WTC11 (cell line): ENCODE measurements around the gene FHOD1. TPM values are rescaled to one million over a fixed set of nuclear protein-coding genes. Genes with fewer than 3 reads are reported as not detected.

Experiments
- ATAC-seq: fragments of 200-7000 bp; cut with Tn5 transposase; 2 replicates; pipeline ENCODE4 v1.10.0; 2021; ENCODE audit warnings: mild to moderate bottlenecking, moderate library complexity
- CTCF ChIA-PET: fragments of 300-600 bp; sonication (Branson Sonifier 250); formaldehyde crosslinking; loops from one replicate; lab custom pipeline; 2021; ENCODE audit warnings: antibody characterized with exemption; lab: Charles Lee
- POLR2A ChIA-PET: fragments of 350-600 bp; sonication (Branson Sonifier 250); formaldehyde crosslinking; loops from one replicate; lab custom pipeline; 2021; ENCODE audit warnings: antibody characterized with exemption; lab: Charles Lee
- DNase-seq: peaks from one replicate; pipeline ENCODE4 v3.0.0; 2021; ENCODE audit warnings: low spot score
- H3K27ac Mint-ChIP-seq: 2 replicates; pipeline ENCODE4 v1.8.0; 2021; ENCODE audit warnings: mixed read lengths
- H3K27me3 Mint-ChIP-seq: 2 replicates; pipeline ENCODE4 v1.8.0; 2021; ENCODE audit warnings: low read depth, mild to moderate bottlenecking, moderate library complexity, mixed read lengths
- H3K36me3 Mint-ChIP-seq: 2 replicates; pipeline ENCODE4 v1.8.0; 2021; ENCODE audit warnings: mixed read lengths
- H3K4me1 Mint-ChIP-seq: 2 replicates; pipeline ENCODE4 v1.8.0; 2022; ENCODE audit warnings: mixed read lengths
- H3K4me3 Mint-ChIP-seq: 2 replicates; pipeline ENCODE4 v1.8.0; 2021; ENCODE audit warnings: mild to moderate bottlenecking, moderate library complexity, mixed read lengths
- H3K9me3 Mint-ChIP-seq: 2 replicates; pipeline ENCODE4 v1.8.0; 2021; ENCODE audit warnings: mixed read lengths
- ATF1 ChIP-seq: sonication (generic); formaldehyde crosslinking; IDR thresholded peaks from 2 replicates; pipeline ENCODE4 v1.8.1; 2023; ENCODE audit warnings: mild to moderate bottlenecking, moderate library complexity, missing genetic modification reagents
- ETV6 ChIP-seq: sonication (generic); formaldehyde crosslinking; IDR thresholded peaks from 2 replicates; pipeline ENCODE4 v1.8.1; 2022; ENCODE audit warnings: mild to moderate bottlenecking, missing genetic modification reagents
- FOXJ3 ChIP-seq: sonication (generic); formaldehyde crosslinking; IDR thresholded peaks from 2 replicates; pipeline ENCODE4 v1.9.0; 2021; ENCODE audit warnings: missing genetic modification reagents, mild to moderate bottlenecking, borderline replicate concordance
- FOXP1 ChIP-seq: sonication (generic); formaldehyde crosslinking; IDR thresholded peaks from 2 replicates; pipeline ENCODE4 v1.8.0; 2022; ENCODE audit warnings: missing genetic modification reagents, mild to moderate bottlenecking, moderate library complexity, borderline replicate concordance
- RORB ChIP-seq: fragments of 250-450 bp; sonication (Bioruptor Pico); IDR thresholded peaks from 2 replicates; pipeline ENCODE4 v1.9.0; 2021; ENCODE audit warnings: mild to moderate bottlenecking
- SOX15 ChIP-seq: fragments of 250-450 bp; sonication (Bioruptor Pico); IDR thresholded peaks from 2 replicates; pipeline ENCODE4 v1.9.0; 2021; ENCODE audit warnings: mild to moderate bottlenecking
- TEAD4 ChIP-seq: sonication (generic); formaldehyde crosslinking; IDR thresholded peaks from 2 replicates; pipeline ENCODE4 v1.8.0; 2022; ENCODE audit warnings: mild to moderate bottlenecking, missing genetic modification reagents
- total RNA-seq: library from RNA; stranded (reverse); gene quantifications from 3 replicates; pipeline ENCODE4 v1.2.3, GENCODE V29; 2021
- TF ChIP-seq, protein P1 (sequence below): sonication (generic); formaldehyde crosslinking; IDR thresholded peaks from 2 replicates; pipeline ENCODE4 v1.8.1; 2023; ENCODE audit warnings: mild to moderate bottlenecking, missing genetic modification reagents, borderline replicate concordance
- TF ChIP-seq, protein P2 (sequence below): sonication (generic); formaldehyde crosslinking; IDR thresholded peaks from 2 replicates; pipeline ENCODE4 v1.8.0; 2022; ENCODE audit warnings: missing genetic modification reagents
- TF ChIP-seq, protein P3 (sequence below): fragments of 250-450 bp; sonication (Bioruptor Pico); IDR thresholded peaks from 2 replicates; pipeline ENCODE4 v1.9.0; 2021; ENCODE audit warnings: mild to moderate bottlenecking, borderline replicate concordance
- TF ChIP-seq, protein P4 (sequence below): sonication (generic); formaldehyde crosslinking; IDR thresholded peaks from 2 replicates; pipeline ENCODE4 v1.8.0; 2022; ENCODE audit warnings: mild to moderate bottlenecking, missing genetic modification reagents
- TF ChIP-seq, protein P5 (sequence below): fragments of 250-450 bp; sonication (Bioruptor Pico); conservative IDR thresholded peaks from 2 replicates; pipeline ENCODE4 v1.9.0; 2021; ENCODE audit warnings: mild to moderate bottlenecking
- TF ChIP-seq, protein P6 (sequence below): sonication (generic); formaldehyde crosslinking; IDR thresholded peaks from 2 replicates; pipeline ENCODE4 v1.8.1; 2023; ENCODE audit warnings: mild to moderate bottlenecking, missing genetic modification reagents, moderate library complexity

The FHOD1 gene
- total RNA-seq, 1 experiment from 2014 or later = 81.3 TPM

DNA sequence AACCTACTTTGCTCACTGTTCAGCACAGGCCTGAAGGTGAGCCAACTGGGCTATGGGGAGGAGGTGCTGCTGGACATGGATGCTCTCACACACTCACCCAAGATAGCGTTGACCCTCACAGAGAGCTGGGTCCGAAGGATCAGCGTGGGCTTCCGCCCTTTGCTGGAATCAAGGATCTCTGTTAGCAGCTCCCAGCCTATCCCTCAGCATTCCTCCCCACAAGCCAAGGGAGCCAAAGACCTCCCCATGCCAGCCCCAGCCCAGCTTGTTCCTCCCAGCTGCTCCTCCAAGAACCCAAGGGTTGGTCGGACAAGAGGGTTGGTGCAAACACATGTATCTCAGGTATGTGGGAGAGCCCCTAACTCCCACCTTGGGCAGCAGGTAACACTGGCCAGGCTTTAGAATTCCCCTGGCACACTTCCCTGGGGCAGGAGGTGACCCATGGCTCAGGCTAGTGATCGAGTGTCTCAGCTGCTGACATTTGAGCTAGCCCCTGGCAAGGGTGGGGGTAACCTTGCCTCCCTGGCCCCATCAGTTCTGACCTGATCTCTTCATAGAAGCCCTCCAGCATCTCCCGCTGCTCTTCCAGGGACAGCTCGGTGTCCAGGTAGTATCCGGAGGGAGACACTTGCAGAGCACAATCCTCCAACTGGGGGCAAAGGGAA lies 8.3 kb downstream of the FHOD1 start:
- no peaks in the 10 kb centered on the region for H3K27me3 Mint-ChIP-seq
- ATAC-seq (no peak), DNase-seq (no peak)
- peaks cover 24% of the 10 kb centered on the region for H3K36me3 Mint-ChIP-seq
- H3K4me1 Mint-ChIP-seq = peaks cover 22% of the 10 kb centered on the region
- no peak overlapping the region for H3K27ac Mint-ChIP-seq
- no peaks in the 10 kb centered on the region for H3K9me3 Mint-ChIP-seq
- CTCF ChIA-PET = interaction anchor here (1.0 to 1.6 kb wide), 3 partner anchors 8 to 87 kb away, joined by 4 to 10 read pairs (median 4); no protein-coding TSS in a partner anchor
- no peak overlapping the region for H3K4me3 Mint-ChIP-seq
- TF ChIP-seq, protein P1, sequence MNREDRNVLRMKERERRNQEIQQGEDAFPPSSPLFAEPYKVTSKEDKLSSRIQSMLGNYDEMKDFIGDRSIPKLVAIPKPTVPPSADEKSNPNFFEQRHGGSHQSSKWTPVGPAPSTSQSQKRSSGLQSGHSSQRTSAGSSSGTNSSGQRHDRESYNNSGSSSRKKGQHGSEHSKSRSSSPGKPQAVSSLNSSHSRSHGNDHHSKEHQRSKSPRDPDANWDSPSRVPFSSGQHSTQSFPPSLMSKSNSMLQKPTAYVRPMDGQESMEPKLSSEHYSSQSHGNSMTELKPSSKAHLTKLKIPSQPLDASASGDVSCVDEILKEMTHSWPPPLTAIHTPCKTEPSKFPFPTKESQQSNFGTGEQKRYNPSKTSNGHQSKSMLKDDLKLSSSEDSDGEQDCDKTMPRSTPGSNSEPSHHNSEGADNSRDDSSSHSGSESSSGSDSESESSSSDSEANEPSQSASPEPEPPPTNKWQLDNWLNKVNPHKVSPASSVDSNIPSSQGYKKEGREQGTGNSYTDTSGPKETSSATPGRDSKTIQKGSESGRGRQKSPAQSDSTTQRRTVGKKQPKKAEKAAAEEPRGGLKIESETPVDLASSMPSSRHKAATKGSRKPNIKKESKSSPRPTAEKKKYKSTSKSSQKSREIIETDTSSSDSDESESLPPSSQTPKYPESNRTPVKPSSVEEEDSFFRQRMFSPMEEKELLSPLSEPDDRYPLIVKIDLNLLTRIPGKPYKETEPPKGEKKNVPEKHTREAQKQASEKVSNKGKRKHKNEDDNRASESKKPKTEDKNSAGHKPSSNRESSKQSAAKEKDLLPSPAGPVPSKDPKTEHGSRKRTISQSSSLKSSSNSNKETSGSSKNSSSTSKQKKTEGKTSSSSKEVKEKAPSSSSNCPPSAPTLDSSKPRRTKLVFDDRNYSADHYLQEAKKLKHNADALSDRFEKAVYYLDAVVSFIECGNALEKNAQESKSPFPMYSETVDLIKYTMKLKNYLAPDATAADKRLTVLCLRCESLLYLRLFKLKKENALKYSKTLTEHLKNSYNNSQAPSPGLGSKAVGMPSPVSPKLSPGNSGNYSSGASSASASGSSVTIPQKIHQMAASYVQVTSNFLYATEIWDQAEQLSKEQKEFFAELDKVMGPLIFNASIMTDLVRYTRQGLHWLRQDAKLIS (CRISPR knock-in tag) = no peak
- TF ChIP-seq, protein P2, sequence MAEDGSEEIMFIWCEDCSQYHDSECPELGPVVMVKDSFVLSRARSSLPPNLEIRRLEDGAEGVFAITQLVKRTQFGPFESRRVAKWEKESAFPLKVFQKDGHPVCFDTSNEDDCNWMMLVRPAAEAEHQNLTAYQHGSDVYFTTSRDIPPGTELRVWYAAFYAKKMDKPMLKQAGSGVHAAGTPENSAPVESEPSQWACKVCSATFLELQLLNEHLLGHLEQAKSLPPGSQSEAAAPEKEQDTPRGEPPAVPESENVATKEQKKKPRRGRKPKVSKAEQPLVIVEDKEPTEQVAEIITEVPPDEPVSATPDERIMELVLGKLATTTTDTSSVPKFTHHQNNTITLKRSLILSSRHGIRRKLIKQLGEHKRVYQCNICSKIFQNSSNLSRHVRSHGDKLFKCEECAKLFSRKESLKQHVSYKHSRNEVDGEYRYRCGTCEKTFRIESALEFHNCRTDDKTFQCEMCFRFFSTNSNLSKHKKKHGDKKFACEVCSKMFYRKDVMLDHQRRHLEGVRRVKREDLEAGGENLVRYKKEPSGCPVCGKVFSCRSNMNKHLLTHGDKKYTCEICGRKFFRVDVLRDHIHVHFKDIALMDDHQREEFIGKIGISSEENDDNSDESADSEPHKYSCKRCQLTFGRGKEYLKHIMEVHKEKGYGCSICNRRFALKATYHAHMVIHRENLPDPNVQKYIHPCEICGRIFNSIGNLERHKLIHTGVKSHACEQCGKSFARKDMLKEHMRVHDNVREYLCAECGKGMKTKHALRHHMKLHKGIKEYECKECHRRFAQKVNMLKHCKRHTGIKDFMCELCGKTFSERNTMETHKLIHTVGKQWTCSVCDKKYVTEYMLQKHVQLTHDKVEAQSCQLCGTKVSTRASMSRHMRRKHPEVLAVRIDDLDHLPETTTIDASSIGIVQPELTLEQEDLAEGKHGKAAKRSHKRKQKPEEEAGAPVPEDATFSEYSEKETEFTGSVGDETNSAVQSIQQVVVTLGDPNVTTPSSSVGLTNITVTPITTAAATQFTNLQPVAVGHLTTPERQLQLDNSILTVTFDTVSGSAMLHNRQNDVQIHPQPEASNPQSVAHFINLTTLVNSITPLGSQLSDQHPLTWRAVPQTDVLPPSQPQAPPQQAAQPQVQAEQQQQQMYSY (CRISPR knock-in tag) = no peak
- TF ChIP-seq, protein P3, sequence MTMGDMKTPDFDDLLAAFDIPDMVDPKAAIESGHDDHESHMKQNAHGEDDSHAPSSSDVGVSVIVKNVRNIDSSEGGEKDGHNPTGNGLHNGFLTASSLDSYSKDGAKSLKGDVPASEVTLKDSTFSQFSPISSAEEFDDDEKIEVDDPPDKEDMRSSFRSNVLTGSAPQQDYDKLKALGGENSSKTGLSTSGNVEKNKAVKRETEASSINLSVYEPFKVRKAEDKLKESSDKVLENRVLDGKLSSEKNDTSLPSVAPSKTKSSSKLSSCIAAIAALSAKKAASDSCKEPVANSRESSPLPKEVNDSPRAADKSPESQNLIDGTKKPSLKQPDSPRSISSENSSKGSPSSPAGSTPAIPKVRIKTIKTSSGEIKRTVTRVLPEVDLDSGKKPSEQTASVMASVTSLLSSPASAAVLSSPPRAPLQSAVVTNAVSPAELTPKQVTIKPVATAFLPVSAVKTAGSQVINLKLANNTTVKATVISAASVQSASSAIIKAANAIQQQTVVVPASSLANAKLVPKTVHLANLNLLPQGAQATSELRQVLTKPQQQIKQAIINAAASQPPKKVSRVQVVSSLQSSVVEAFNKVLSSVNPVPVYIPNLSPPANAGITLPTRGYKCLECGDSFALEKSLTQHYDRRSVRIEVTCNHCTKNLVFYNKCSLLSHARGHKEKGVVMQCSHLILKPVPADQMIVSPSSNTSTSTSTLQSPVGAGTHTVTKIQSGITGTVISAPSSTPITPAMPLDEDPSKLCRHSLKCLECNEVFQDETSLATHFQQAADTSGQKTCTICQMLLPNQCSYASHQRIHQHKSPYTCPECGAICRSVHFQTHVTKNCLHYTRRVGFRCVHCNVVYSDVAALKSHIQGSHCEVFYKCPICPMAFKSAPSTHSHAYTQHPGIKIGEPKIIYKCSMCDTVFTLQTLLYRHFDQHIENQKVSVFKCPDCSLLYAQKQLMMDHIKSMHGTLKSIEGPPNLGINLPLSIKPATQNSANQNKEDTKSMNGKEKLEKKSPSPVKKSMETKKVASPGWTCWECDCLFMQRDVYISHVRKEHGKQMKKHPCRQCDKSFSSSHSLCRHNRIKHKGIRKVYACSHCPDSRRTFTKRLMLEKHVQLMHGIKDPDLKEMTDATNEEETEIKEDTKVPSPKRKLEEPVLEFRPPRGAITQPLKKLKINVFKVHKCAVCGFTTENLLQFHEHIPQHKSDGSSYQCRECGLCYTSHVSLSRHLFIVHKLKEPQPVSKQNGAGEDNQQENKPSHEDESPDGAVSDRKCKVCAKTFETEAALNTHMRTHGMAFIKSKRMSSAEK (CRISPR knock-in tag) = no peak
- TF ChIP-seq, protein P4, sequence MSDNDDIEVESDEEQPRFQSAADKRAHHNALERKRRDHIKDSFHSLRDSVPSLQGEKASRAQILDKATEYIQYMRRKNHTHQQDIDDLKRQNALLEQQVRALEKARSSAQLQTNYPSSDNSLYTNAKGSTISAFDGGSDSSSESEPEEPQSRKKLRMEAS (CRISPR knock-in tag) = no peak
- no peak for TF ChIP-seq TEAD4
- no peak for TF ChIP-seq ETV6 (CRISPR knock-in tag)
- no peak for TF ChIP-seq RORB (CRISPR knock-in tag)
- TF ChIP-seq, protein P5, sequence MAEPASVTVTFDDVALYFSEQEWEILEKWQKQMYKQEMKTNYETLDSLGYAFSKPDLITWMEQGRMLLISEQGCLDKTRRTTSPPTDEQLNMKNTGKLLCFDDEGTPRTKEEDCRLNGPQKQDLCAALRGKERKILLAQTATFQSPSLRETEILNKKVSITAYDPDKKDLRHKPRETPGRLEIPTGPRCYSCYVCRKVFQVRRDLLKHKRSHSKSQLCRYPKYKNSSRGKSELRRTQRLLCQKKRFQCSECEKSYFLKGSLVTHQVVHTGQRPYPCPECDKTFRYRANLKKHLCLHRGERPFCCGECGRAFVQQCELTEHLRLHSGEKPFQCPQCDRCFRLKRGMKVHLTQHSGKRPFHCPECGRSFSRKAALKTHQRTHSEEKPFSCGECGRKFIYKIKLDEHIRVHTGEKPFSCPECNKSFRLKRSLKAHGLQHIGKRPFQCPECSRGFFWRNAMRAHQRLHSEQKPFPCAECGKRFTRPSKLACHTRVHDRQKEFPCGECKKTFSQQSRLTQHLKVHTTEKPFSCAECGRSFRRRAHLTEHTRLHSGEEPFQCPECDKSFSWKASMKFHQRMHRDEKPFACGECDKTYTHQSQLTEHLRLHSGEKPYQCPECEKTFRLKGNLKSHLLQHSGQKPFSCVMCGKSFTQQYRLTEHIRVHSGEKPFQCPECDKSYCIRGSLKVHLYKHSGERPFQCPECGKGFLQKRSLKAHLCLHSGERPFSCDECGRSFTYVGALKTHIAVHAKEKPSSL (CRISPR knock-in tag) = no peak
- no peak for TF ChIP-seq FOXP1
- TF ChIP-seq, protein P6, sequence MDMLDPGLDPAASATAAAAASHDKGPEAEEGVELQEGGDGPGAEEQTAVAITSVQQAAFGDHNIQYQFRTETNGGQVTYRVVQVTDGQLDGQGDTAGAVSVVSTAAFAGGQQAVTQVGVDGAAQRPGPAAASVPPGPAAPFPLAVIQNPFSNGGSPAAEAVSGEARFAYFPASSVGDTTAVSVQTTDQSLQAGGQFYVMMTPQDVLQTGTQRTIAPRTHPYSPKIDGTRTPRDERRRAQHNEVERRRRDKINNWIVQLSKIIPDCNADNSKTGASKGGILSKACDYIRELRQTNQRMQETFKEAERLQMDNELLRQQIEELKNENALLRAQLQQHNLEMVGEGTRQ (CRISPR knock-in tag) = no peak
- no peak for TF ChIP-seq FOXJ3
- TF ChIP-seq ATF1 (CRISPR knock-in tag) = no peak
- TF ChIP-seq SOX15 (CRISPR knock-in tag) = no peak
- POLR2A ChIA-PET = interaction anchor here (0.6 to 3.4 kb wide), 4 partner anchors 8 to 602 kb away, joined by 3 to 26 read pairs (median 4); partner anchors contain the start of genes FHOD1 and TMEM208
